PC-3 (cell line): Measurements from ENCODE around the gene SPATS2. TPM values are rescaled to one million over a fixed set of nuclear protein-coding genes. Genes with fewer than 3 reads are reported as not detected.

Experiments used
- ATAC-seq: fragments of 200-7000 bp; cut with Tn5 transposase; 2 replicates; pipeline ENCODE4 v1.9.1; 2020; ENCODE audit warnings: mild to moderate bottlenecking, moderate library complexity
- BruUV-seq: library from RNA; stranded (reverse); fragments of 400-500 nt; replicated peaks from 2 replicates; lab custom pipeline; 2021; lab: Mats Ljungman, UMichigan
- CTCF ChIA-PET: fragments of 300-600 bp; sonication (Branson Sonifier 250); formaldehyde crosslinking; loops from one replicate; lab custom pipeline; 2022; ENCODE audit warnings: antibody characterized with exemption; lab: Charles Lee
- POLR2A ChIA-PET: fragments of 300-600 bp; sonication (Branson Sonifier 250); formaldehyde crosslinking; loops from one replicate; lab custom pipeline; 2022; ENCODE audit warnings: antibody characterized with exemption; ENCODE audit not compliant: unreplicated experiment; lab: Charles Lee
- DNase-seq: peaks from one replicate; pipeline ENCODE4 v3.0.0-alpha.2; 2015
- H2AFZ ChIP-seq: fragments of 300-600 bp; sonication (generic); 2 replicates; pipeline ENCODE4 v1.6.0; 2016; ENCODE audit warnings: antibody characterized with exemption, low read length
- H3F3A ChIP-seq: fragments of 300-600 bp; sonication (generic); one replicate; pipeline ENCODE4 v1.6.0; 2017; ENCODE audit warnings: antibody characterized with exemption, low read length, control low read depth, mild to moderate bottlenecking; ENCODE audit not compliant: unreplicated experiment
- H3K27ac ChIP-seq: fragments of 300-600 bp; sonication (generic); 2 replicates; pipeline ENCODE4 v1.5.1; 2016; ENCODE audit warnings: mild to moderate bottlenecking, low read length
- H3K27me3 ChIP-seq: fragments of 300-600 bp; sonication (generic); 2 replicates; pipeline ENCODE4 v1.6.1; 2016; ENCODE audit warnings: low read length, mixed read lengths
- H3K36me3 ChIP-seq: fragments of 300-600 bp; sonication (generic); 2 replicates; pipeline ENCODE4 v1.6.1; 2016; ENCODE audit warnings: low read depth, mixed run types, low read length, mixed read lengths
- H3K4me1 ChIP-seq: fragments of 300-600 bp; sonication (generic); 2 replicates; pipeline ENCODE4 v1.5.1; 2016; ENCODE audit warnings: low read length; ENCODE audit not compliant: insufficient read depth
- H3K4me2 ChIP-seq: fragments of 300-600 bp; sonication (generic); 2 replicates; pipeline ENCODE4 v1.6.0; 2016; ENCODE audit warnings: low read length
- H3K4me3 ChIP-seq: fragments of 300-600 bp; sonication (generic); 2 replicates; pipeline ENCODE4 v1.5.1; 2016; ENCODE audit warnings: mild to moderate bottlenecking, low read length, mixed read lengths
- H3K79me2 ChIP-seq: fragments of 300-600 bp; sonication (generic); 2 replicates; pipeline ENCODE4 v1.6.1; 2017; ENCODE audit warnings: low read length, mixed read lengths
- H3K9ac ChIP-seq: fragments of 300-600 bp; sonication (generic); 2 replicates; pipeline ENCODE4 v1.6.0; 2016; ENCODE audit warnings: mild to moderate bottlenecking, low read length
- H3K9me2 ChIP-seq: fragments of 300-600 bp; sonication (generic); replicated peaks from 2 replicates; pipeline ENCODE4 v1.6.1; 2016; ENCODE audit warnings: mixed run types, low read length, mixed read lengths
- H3K9me3 ChIP-seq: fragments of 300-600 bp; sonication (generic); 2 replicates; pipeline ENCODE4 v1.6.1; 2016; ENCODE audit warnings: low read length, mixed read lengths
- H4K20me1 ChIP-seq: fragments of 300-600 bp; sonication (generic); 2 replicates; pipeline ENCODE4 v1.6.1; 2016; ENCODE audit warnings: low read length, mixed read lengths
- CTCF ChIP-seq: fragments of 300-600 bp; sonication (generic); conservative IDR thresholded peaks from 2 replicates; pipeline ENCODE4 v1.5.1; 2017; ENCODE audit warnings: antibody characterized with exemption, low read depth, mild to moderate bottlenecking, low read length
- EZH2 ChIP-seq: fragments of 300-600 bp; sonication (generic); IDR thresholded peaks from one replicate; pipeline ENCODE4 v1.6.1; 2017; ENCODE audit warnings: antibody characterized with exemption, mild to moderate bottlenecking, low read length; ENCODE audit not compliant: unreplicated experiment
- EZH2phosphoT487 ChIP-seq: fragments of 300-600 bp; sonication (generic); IDR thresholded peaks from 2 replicates; pipeline ENCODE4 v1.6.1; 2018; ENCODE audit warnings: mild to moderate bottlenecking, antibody characterized with exemption, low read length, borderline replicate concordance
- intact Hi-C: fragments of 100-400 bp; cut with micrococcal nuclease; formaldehyde crosslinking; loops from 2 replicates; pipeline ENCODE4 v1.9.0; 2023
- total RNA-seq: library from RNA; depleted of rRNA; stranded (reverse); fragments of >200 nt; gene quantifications from 2 replicates; pipeline ENCODE4 v1.2.3, GENCODE V29; 2014

The SPATS2 gene
- total RNA-seq, 1 experiment from 2014 or later, result 27.0 TPM

- Histone ChIP-seq H3K4me2 (peak overlapping the region; percentile 77), H3K4me1 (peaks cover 38% of the 10 kb centered on the region), H4K20me1 (no peaks in the 10 kb centered on the region), H3K27me3 (peaks cover 21% of the 10 kb centered on the region), H3K9me2 (no peaks in the 10 kb centered on the region), H3K36me3 (no peaks in the 10 kb centered on the region), H3K4me3 (peak overlapping the region; percentile 49; the same call in 1 of the 2 replicates), H3K9ac (no peak overlapping the region), H3K27ac (no peak overlapping the region), H3F3A (no peaks in the 10 kb centered on the region), H3K9me3 (no peaks in the 10 kb centered on the region), H2AFZ (peak overlapping the region; percentile 47; the same call in 1 of the 2 replicates), H3K79me2 (peaks cover 7% of the 10 kb centered on the region; the same call in 1 of the 2 replicates)
- ChIA-PET POLR2A (no interaction called here), CTCF (interaction anchor here (0.6 kb wide), 1 partner anchor 169 kb away, joined by 6 read pairs; no protein-coding TSS in a partner anchor)
- BruUV-seq, result no TSS peak
- DNase-seq (no peak), ATAC-seq (no peak)
- intact Hi-C loops, result no loop called here
- TF ChIP-seq EZH2phosphoT487 (no peak), CTCF (no peak), EZH2 (no peak)
Measured at GRCh38 chr12:49344486-49345050, 22.7 kb upstream of the SPATS2 start.

- H3K9me2 ChIP-seq, result no peaks in the 10 kb centered on the region
- no peaks in the 10 kb centered on the region for H3K36me3 ChIP-seq
- no peak overlapping the region for H3K9ac ChIP-seq
- ChIA-PET POLR2A (no interaction called here), CTCF (no interaction called here)
- intact Hi-C loops, result no loop called here
- peak overlapping the region; percentile 70 for H3K4me3 ChIP-seq
- peaks cover 7% of the 10 kb centered on the region; the same call in 1 of the 2 replicates for H3K79me2 ChIP-seq
- DNase-seq (peak; percentile 23), ATAC-seq (peak; percentile 3)
- no peaks in the 10 kb centered on the region for H3K9me3 ChIP-seq
- H3F3A ChIP-seq, result no peaks in the 10 kb centered on the region
- BruUV-seq, result no TSS peak
- H3K4me2 ChIP-seq, result peak overlapping the region; percentile 87
- H4K20me1 ChIP-seq, result no peaks in the 10 kb centered on the region
- no peak overlapping the region for H3K27ac ChIP-seq
- TF ChIP-seq EZH2phosphoT487 (no peak), EZH2 (no peak), CTCF (no peak)
- peaks cover 21% of the 10 kb centered on the region for H3K27me3 ChIP-seq
- H2AFZ ChIP-seq, result peak overlapping the region; percentile 81; the same call in 1 of the 2 replicates
- H3K4me1 ChIP-seq, result peaks cover 38% of the 10 kb centered on the region
Measured at GRCh38 chr12:49345051-49345824, 22.0 kb upstream of the SPATS2 start.
